Body of pancreas (tissue), 4 donors: ENCODE measurements around the gene STX11.

Source experiments
- CTCF ChIP-seq, 7 experiments: fragments of 450-650 bp in 4 of 7; fragments of 200-600 bp in 3 of 7; sonication (generic) in 3 of 7; IDR thresholded peaks; one replicate each; pipeline ENCODE4 v1.5.1; 2016 to 2019; ENCODE audit warnings: antibody characterized with exemption in 7 of 7
- POLR2A ChIP-seq, 3 donors: fragments of 450-650 bp; IDR thresholded peaks; one replicate each; pipeline ENCODE4 v1.6.1; 2016; ENCODE audit warnings: antibody characterized with exemption in 3 of 3, mild to moderate bottlenecking in 2 of 3

GRCh38 chr6:144202879-144203468 lies 52.7 kb downstream of the STX11 start:
- no peak for TF ChIP-seq CTCF (IDR thresholded peaks at IDR 0.05)
- TF ChIP-seq POLR2A (IDR thresholded peaks at IDR 0.05): no peak
